HG03342 (cell line): ENCODE results near the gene MPZL3.

Source experiments
- ATAC-seq: cut with Tn5 transposase; IDR thresholded peaks from one replicate; pipeline ENCODE4 v1.9.1; 2021; ENCODE audit warnings: mild to moderate bottlenecking, moderate library complexity; ENCODE audit not compliant: unreplicated experiment

MPZL3 gene

GRCh38 chr11:118233377-118233776 lies 18.8 kb downstream of the MPZL3 start:
- no peak for ATAC-seq

GRCh38 chr11:118232659-118233058 lies 19.5 kb downstream of the MPZL3 start:
- no peak for ATAC-seq

- ATAC-seq: no peak
These were observed 20.7 kb downstream of the MPZL3 start for GRCh38 chr11:118231461-118231860.

- no peak for ATAC-seq
These were observed 22.1 kb downstream of the MPZL3 start for GRCh38 chr11:118230088-118230487.

- no peak for ATAC-seq
These were observed 22.8 kb downstream of the MPZL3 start for GRCh38 chr11:118229274-118229847.

GRCh38 chr11:118227865-118228785 lies 24.0 kb downstream of the MPZL3 start:
- peak; percentile 73 for ATAC-seq

- ATAC-seq: no peak
These were observed 25.4 kb downstream of the MPZL3 start for GRCh38 chr11:118226781-118227180.

GRCh38 chr11:118226296-118226695 lies 25.9 kb downstream of the MPZL3 start:
- no peak for ATAC-seq

GRCh38 chr11:118224511-118225188 lies 27.5 kb downstream of the MPZL3 start, which contains the start of gene JAML:
Gene JAML (minus strand): TSS chr11:118225011. CDS start chr11:118214866, 10,145 bp downstream.
- no peak for ATAC-seq

- ATAC-seq: no peak
These were observed 28.2 kb downstream of the MPZL3 start for GRCh38 chr11:118223992-118224391.

GRCh38 chr11:118223570-118223969 lies 28.6 kb downstream of the MPZL3 start:
- no peak for ATAC-seq

GRCh38 chr11:118222437-118222836 lies 29.7 kb downstream of the MPZL3 start:
- ATAC-seq: no peak

- ATAC-seq: no peak
These were observed 30.7 kb downstream of the MPZL3 start for GRCh38 chr11:118221419-118221818.

- no peak for ATAC-seq
These were observed 32.4 kb downstream of the MPZL3 start for GRCh38 chr11:118219732-118220131.

- no peak for ATAC-seq
These were observed 32.9 kb downstream of the MPZL3 start for GRCh38 chr11:118219244-118219643.

GRCh38 chr11:118217575-118217974 lies 34.6 kb downstream of the MPZL3 start:
- ATAC-seq: no peak

GRCh38 chr11:118216621-118217481 lies 35.3 kb downstream of the MPZL3 start:
- ATAC-seq: peak; percentile 42

- ATAC-seq: no peak
These were observed 36.4 kb downstream of the MPZL3 start for GRCh38 chr11:118215765-118216164.

GRCh38 chr11:118215262-118215661 lies 36.9 kb downstream of the MPZL3 start:
- no peak for ATAC-seq

GRCh38 chr11:118214210-118214914 lies 37.8 kb downstream of the MPZL3 start:
- no peak for ATAC-seq
